ENCODE data around the gene PRR12. TPM values are rescaled to one million over a fixed set of nuclear protein-coding genes. Genes with fewer than 3 reads are reported as not detected.

Gene PRR12
- total and polyA plus RNA-seq, 9 of the 15 experiments (the other 6 are each of a cell fraction or from before 2014, with no cell fraction given), result 0.01 to 21.1 (median 0.98) TPM

GRCh38 chr19:49552749-49553148 lies 38.2 kb upstream of the PRR12 start:
- no peaks in the 10 kb centered on the region for H3K9me3 ChIP-seq (replicated peaks; ENCODE audit: control insufficient read depth, insufficient read depth, low read depth, low read length)
- no peak for FAIRE-seq
- in situ Hi-C loops (cut with MboI) (no loop called here), intact Hi-C loops (cut with micrococcal nuclease) (no loop called here)
- no peaks in the 10 kb centered on the region for H3K79me2 ChIP-seq (ENCODE audit: control insufficient read depth, insufficient read depth, low read length)
- peaks cover 0 to 37% of the 10 kb centered on the region in 2 experiments; a peak in 4 of 5 replicates for H3K4me1 ChIP-seq (replicated peaks in 1 of 2; ENCODE audit: control insufficient read depth in 2 of 2, insufficient read depth in 2 of 2, low read length in 2 of 2)
- BruUV-seq (replicated peaks), result no TSS peak
- no peak for DNase-seq (ENCODE audit: extremely low read depth in 1 of 4, low spot score in 3 of 4)
- H3K4me2 ChIP-seq (ENCODE audit: insufficient read depth, low read length), result no peak overlapping the region
- no peak overlapping the region for H2AFZ ChIP-seq (ENCODE audit: low read depth, low read length)
- CTCF ChIA-PET (ENCODE audit: low intra/inter-chr PET ratio), result no interaction called here
- WGBS (ENCODE audit: insufficient coverage, low coverage, missing lambda C conversion rate), result 94% methylated on average over 11 of the region's 11 CpGs
- H3K27ac ChIP-seq (ENCODE audit: extremely low read depth, low read depth, low read length), result no peak overlapping the region
- POLR2A ChIA-PET, result interaction anchor here (0.6 kb wide), 1 partner anchor 54 kb away, joined by 3 read pairs; no protein-coding TSS in a partner anchor
- no peak overlapping the region for H3K9ac ChIP-seq (ENCODE audit: insufficient read depth in 1 of 2, low read depth in 2 of 2, low read length in 2 of 2)
- H4K20me1 ChIP-seq (replicated peaks; ENCODE audit: control insufficient read depth, insufficient read depth, low read length), result no peaks in the 10 kb centered on the region; the same call in 1 of the 2 replicates
- no peaks in the 10 kb centered on the region for H3K27me3 ChIP-seq (ENCODE audit: control insufficient read depth in 2 of 2, insufficient read depth in 2 of 2, low read length in 2 of 2)
- H3K4me3 ChIP-seq, result no peak overlapping the region
- H3K9me1 ChIP-seq (ENCODE audit: control insufficient read depth, insufficient read depth, low read length), result no peaks in the 10 kb centered on the region
- no peak for ATAC-seq
- H3K36me3 ChIP-seq (ENCODE audit: control insufficient read depth, insufficient read depth, low read length), result peaks cover 34% of the 10 kb centered on the region
- TF ChIP-seq ZNF696 (CRISPR knock-in tag; conservative IDR thresholded peaks at IDR 0.05) (no peak), MCM3 (IDR thresholded peaks at IDR 0.05) (no peak), ZNF584 (CRISPR knock-in tag; IDR thresholded peaks at IDR 0.05; ENCODE audit: low read depth) (no peak), HEY1 (CRISPR knock-in tag; IDR thresholded peaks at IDR 0.05; ENCODE audit: borderline replicate concordance) (no peak), ZBTB26 (CRISPR knock-in tag; IDR thresholded peaks at IDR 0.05) (no peak), GABPA (tag; conservative IDR thresholded peaks at IDR 0.05; ENCODE audit: low read depth) (no peak), ZNF436 (CRISPR knock-in tag; IDR thresholded peaks at IDR 0.05) (no peak), RBM25 (IDR thresholded peaks at IDR 0.05; ENCODE audit: low read depth, low read length, severe bottlenecking) (no peak), ZBTB11 (CRISPR knock-in tag; IDR thresholded peaks at IDR 0.05) (no peak), NR2C2 (CRISPR knock-in tag; IDR thresholded peaks at IDR 0.05) (no peak), NR2C2 (tag; IDR thresholded peaks at IDR 0.05) (no peak), SMAD2 (IDR thresholded peaks at IDR 0.05; ENCODE audit: low read depth, low read length) (no peak), TAF15 (IDR thresholded peaks at IDR 0.05; ENCODE audit: low read depth, low read length) (no peak), RFX7 (CRISPR knock-in tag; IDR thresholded peaks at IDR 0.05) (no peak), ZNF133 (CRISPR knock-in tag; IDR thresholded peaks at IDR 0.05) (no peak)
- TF ChIP-seq, protein P1, sequence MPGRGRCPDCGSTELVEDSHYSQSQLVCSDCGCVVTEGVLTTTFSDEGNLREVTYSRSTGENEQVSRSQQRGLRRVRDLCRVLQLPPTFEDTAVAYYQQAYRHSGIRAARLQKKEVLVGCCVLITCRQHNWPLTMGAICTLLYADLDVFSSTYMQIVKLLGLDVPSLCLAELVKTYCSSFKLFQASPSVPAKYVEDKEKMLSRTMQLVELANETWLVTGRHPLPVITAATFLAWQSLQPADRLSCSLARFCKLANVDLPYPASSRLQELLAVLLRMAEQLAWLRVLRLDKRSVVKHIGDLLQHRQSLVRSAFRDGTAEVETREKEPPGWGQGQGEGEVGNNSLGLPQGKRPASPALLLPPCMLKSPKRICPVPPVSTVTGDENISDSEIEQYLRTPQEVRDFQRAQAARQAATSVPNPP (IDR thresholded peaks at IDR 0.05; ENCODE audit: borderline replicate concordance, insufficient read depth, insufficient read length), result no peak
- TF ChIP-seq, protein P2, sequence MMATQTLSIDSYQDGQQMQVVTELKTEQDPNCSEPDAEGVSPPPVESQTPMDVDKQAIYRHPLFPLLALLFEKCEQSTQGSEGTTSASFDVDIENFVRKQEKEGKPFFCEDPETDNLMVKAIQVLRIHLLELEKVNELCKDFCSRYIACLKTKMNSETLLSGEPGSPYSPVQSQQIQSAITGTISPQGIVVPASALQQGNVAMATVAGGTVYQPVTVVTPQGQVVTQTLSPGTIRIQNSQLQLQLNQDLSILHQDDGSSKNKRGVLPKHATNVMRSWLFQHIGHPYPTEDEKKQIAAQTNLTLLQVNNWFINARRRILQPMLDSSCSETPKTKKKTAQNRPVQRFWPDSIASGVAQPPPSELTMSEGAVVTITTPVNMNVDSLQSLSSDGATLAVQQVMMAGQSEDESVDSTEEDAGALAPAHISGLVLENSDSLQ (IDR thresholded peaks at IDR 0.05), result no peak

All from K562 (cell line).